ENCODE measurements around the gene XPNPEP3. TPM values are rescaled to one million over a fixed set of nuclear protein-coding genes. Genes with fewer than 3 reads are reported as not detected.

The XPNPEP3 gene
- total RNA-seq, 2 donors from 2014 or later = 9.4 to 12.5 TPM

DNA sequence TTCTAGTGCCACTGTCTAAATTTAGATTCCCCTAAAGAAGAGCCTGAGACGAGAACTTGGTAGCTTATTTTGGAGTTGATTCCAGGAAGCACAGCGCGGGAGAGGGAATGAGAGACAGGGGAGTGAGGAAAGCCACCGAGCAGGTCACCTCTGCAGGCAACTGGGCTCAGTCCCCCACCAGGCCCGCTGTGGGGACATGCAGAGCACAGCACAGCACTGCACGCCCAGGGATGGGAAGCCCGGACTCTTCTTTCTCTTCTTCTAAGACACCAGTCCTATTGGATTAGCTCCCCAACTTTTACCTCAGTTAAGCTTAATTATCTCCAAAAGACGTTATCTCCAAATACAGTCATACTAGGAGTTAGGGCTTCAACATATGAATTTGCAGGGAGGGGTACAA, 122.9 kb downstream of the XPNPEP3 start:
- Histone ChIP-seq H3K4me3 (no peak overlapping the region), H3K36me3 (no peaks in the 10 kb centered on the region), H3K27me3 (no peaks in the 10 kb centered on the region), H3K27ac (no peak overlapping the region), H3K4me1 (peaks cover 0 to 8% of the 10 kb centered on the region in 2 donors), H3K9me3 (no peaks in the 10 kb centered on the region)
- TF ChIP-seq, protein P1, sequence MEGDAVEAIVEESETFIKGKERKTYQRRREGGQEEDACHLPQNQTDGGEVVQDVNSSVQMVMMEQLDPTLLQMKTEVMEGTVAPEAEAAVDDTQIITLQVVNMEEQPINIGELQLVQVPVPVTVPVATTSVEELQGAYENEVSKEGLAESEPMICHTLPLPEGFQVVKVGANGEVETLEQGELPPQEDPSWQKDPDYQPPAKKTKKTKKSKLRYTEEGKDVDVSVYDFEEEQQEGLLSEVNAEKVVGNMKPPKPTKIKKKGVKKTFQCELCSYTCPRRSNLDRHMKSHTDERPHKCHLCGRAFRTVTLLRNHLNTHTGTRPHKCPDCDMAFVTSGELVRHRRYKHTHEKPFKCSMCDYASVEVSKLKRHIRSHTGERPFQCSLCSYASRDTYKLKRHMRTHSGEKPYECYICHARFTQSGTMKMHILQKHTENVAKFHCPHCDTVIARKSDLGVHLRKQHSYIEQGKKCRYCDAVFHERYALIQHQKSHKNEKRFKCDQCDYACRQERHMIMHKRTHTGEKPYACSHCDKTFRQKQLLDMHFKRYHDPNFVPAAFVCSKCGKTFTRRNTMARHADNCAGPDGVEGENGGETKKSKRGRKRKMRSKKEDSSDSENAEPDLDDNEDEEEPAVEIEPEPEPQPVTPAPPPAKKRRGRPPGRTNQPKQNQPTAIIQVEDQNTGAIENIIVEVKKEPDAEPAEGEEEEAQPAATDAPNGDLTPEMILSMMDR (IDR thresholded peaks at IDR 0.05) = no peak
- no peak for DNase-seq (ENCODE audit: low spot score)

Small RNA genes lying within 50 kb of the gene (microRNA-seq; reads per million reads assigned to microRNA genes)
- gene MIR4766 (ENCODE audit: borderline number of aligned reads in 2 of 2, borderline replicate concordance in 1 of 2) = 0 to 0.71 reads per million in 2 donors

Other genes starting within 250 kb of the XPNPEP3 start
- gene MRTFA, start 220.4 kb upstream of the XPNPEP3 start, total RNA-seq = 10 to 100 TPM; 45.8 to 55.2 TPM
- gene MCHR1, start 177.7 kb upstream of the XPNPEP3 start, total RNA-seq = 1 to 10 TPM in 1 of 2 donors, not detected in 1; 2.0 TPM
- gene SLC25A17, start 37.8 kb upstream of the XPNPEP3 start, total RNA-seq = 1 to 10 TPM; 5.5 to 7.2 TPM
- 100 to 1,000 TPM; 101 to 105 TPM for gene ST13, start 509 bp upstream of the XPNPEP3 start, total RNA-seq
- not detected for gene DNAJB7, start 5.0 kb downstream of the XPNPEP3 start, total RNA-seq
- gene RBX1, start 94.2 kb downstream of the XPNPEP3 start, total RNA-seq = 10 to 100 TPM; 43.4 to 44.5 TPM
- 10 to 100 TPM; 28.0 to 41.7 TPM for gene EP300, start 235.4 kb downstream of the XPNPEP3 start, total RNA-seq